GM12865 (cell line): ENCODE data around the gene RAD50.
"Not testable (repeated sequence)": the region's sequence is repeated elsewhere in the genome, so short reads cannot be mapped to it uniquely, and the experiment has no call there.

Source experiments
- DNase-seq: peaks from one replicate; pipeline ENCODE4 v3.0.0; 2010; ENCODE audit warnings: low read depth
- H3K4me3 ChIP-seq: 2 replicates; pipeline ENCODE4 v1.5.1; 2011; ENCODE audit warnings: mild to moderate bottlenecking, low read depth, low read length, control low read depth
- TF ChIP-seq, protein P1 (sequence below): IDR thresholded peaks from 2 replicates; pipeline ENCODE4 v1.5.1; 2011; ENCODE audit warnings: low read length, control low read depth, low read depth, inconsistent platforms; ENCODE audit not compliant: insufficient read depth; ENCODE audit errors: missing control alignments

Gene RAD50

DNA sequence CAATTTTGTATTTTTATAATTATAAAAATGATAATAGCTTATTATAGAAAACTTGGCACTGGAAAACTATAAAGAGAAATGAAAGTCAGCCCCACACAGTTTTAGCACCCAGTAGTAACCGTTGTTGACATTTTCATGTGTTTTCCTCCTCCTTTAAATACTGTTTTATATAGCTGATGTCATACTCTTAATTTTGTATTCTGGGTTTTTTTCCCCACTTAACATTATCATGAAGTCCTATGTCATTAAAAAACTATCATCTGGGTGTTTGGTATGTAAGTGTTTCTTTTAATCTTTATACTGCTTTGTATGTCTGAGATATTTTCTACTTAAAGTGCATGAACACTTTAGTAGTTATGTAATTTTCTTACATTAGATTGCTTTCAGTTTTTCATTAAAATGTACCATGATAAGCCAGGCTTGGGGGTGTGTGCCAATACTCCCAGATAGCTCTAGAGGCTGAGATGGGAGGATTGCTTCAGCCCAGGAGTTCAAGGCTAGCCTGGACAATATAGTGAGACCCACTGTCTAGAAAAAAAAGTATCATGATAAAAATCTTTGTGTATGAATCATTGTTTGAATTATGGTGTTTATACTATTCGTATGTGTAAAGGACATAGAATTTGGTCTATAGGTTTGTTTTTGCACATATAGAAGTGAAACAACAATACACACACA, 2.7 kb downstream of the RAD50 start:
- H3K4me3 ChIP-seq, result no peak overlapping the region
- TF ChIP-seq, protein P1, sequence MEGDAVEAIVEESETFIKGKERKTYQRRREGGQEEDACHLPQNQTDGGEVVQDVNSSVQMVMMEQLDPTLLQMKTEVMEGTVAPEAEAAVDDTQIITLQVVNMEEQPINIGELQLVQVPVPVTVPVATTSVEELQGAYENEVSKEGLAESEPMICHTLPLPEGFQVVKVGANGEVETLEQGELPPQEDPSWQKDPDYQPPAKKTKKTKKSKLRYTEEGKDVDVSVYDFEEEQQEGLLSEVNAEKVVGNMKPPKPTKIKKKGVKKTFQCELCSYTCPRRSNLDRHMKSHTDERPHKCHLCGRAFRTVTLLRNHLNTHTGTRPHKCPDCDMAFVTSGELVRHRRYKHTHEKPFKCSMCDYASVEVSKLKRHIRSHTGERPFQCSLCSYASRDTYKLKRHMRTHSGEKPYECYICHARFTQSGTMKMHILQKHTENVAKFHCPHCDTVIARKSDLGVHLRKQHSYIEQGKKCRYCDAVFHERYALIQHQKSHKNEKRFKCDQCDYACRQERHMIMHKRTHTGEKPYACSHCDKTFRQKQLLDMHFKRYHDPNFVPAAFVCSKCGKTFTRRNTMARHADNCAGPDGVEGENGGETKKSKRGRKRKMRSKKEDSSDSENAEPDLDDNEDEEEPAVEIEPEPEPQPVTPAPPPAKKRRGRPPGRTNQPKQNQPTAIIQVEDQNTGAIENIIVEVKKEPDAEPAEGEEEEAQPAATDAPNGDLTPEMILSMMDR, result no peak
- DNase-seq, result no peak

DNA sequence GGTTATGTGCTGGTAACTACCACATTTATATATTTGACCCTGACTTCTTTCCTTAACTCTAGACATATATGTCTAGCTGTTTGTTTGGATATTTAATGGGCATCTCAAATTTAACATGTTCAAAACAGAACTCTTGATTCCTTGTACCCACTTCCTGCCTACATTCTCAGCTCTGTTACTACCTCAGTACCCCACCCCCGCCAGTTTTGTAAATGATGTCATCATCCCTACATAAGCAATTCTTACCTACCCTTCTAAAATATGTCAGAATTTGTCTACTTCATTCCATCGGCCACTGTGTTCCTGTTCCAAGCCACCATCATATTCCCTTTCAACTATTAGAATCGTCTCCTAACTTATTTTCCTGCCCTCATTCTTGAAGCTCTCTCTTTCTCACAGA, 4.8 kb downstream of the RAD50 start:
- no peak for DNase-seq
- TF ChIP-seq, protein P1, result no peak
- no peak overlapping the region for H3K4me3 ChIP-seq

DNA sequence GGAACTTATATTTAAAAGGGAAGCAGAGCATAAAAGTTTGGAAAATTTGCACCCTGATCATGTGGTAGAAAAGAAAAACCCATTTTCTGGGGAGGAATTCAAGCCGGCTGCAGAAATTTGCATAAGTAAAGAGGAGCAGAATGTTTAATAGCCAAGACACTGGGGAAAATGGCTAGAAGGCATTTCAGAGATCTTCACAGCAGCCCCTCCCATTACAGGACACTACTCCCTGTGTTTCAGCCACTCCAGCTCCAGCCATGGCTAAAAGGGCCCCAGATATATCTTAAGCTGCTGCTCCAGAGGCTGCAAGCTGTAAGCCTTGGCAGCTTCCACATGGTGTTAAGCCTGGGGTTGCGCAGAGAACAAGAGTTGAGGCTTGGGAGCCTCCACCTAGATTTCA, 7.8 kb downstream of the RAD50 start:
- not testable (repeated sequence) for H3K4me3 ChIP-seq

DNA sequence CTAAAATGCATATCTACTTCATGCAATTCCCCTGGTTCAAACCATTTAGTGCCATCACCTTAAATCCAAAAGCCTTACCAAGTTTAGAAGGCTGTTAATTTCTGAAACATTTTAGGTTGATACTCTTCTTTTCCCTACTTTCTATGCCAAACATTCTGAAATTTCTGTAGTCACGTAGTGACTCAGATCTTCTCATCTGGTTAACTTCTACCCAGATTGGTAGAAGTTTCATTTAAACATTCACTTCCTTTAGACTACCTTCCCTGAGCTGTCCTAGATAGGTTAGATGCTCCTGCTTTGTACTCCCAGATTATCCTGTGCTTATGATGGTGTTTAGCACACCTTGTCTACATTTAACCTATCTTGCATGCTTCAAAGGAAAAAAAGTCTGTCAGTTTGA, 9.9 kb downstream of the RAD50 start:
- DNase-seq, result no peak
- H3K4me3 ChIP-seq, result no peak overlapping the region
- TF ChIP-seq, protein P1, result no peak

More for the DNA sequence above, 7.8 kb downstream of the RAD50 start:
- DNase-seq, result not testable (repeated sequence)

DNA sequence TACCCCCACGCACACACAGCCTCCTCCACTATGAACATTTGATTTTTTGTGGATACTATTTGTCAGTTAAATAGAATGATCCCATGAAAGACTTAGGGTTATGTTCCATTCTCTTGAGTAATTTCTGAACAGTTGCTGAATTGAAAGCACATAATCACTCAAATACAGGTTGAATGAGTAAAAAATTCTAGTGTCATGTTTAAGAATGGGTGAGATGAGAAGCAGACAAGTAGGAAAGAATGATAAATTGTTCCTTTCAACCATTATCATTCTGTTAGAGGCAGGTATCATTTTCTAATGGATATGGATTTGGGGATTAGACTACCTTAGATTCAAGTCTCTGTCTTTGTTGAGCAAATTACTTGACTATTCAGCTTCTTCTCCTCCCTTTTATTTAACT, 19.3 kb downstream of the RAD50 start:
- no peak for DNase-seq
- no peak overlapping the region for H3K4me3 ChIP-seq
- TF ChIP-seq, protein P1, result no peak

DNA sequence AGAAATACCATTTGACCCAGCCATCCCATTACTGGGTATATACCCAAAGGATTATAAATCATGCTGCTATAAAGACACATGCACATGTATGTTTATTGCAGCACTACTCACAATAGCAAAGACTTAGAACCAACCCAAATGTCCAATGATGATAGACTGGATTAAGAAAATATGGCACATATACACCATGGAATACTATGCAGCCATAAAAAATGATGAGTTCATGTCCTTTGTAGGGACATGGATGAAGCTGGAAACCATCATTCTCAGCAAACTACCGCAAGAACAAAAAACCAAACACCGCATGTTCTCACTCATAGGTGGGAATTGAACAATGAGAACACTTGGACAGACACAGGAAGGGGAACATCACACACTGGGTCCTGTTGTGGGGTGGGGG, 27.8 kb downstream of the RAD50 start:
- not testable (repeated sequence) for DNase-seq, H3K4me3 ChIP-seq

DNA sequence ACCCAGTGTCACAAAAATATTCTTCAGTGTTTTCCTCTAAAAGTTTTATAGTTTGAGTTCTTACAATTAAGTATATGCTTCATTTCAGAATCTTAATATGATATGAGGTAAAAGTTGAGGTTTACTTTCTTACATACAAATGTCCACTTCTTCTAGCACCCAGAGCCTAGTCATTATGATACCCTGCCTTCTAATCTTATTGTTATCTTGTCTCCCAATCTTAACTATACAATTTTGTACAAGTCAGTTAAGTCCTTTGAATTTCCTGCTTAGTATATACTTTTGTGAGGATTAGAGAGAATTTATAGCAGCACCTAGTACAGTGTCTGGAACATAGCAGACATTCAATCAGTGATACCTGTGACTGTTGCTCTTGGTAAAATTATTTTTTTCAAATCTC, 29.3 kb downstream of the RAD50 start:
- H3K4me3 ChIP-seq, result no peak overlapping the region
- TF ChIP-seq, protein P1, result no peak
- no peak for DNase-seq

DNA sequence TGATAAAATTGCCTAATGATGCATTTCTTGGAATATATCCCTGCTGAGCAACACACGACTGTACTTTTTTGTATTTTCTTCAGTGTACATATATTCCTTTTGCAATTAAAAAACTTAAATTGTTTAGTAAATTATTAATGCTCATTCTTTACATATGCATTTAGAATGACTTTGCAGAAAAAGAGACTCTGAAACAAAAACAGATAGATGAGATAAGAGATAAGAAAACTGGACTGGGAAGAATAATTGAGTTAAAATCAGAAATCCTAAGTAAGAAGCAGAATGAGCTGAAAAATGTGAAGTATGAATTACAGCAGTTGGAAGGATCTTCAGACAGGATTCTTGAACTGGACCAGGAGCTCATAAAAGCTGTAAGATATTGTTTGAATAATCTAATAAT, 32.7 kb downstream of the RAD50 start:
- no peak overlapping the region for H3K4me3 ChIP-seq
- DNase-seq, result no peak
- TF ChIP-seq, protein P1, result no peak
